Inferior parietal cortex (tissue), 1 donor: ENCODE results near the gene EXOG.

ENCODE experiments used
- DNase-seq: peaks from one replicate; pipeline ENCODE4 v3.0.0-alpha.2; 2016; ENCODE audit errors: extremely low spot score

EXOG gene

DNA sequence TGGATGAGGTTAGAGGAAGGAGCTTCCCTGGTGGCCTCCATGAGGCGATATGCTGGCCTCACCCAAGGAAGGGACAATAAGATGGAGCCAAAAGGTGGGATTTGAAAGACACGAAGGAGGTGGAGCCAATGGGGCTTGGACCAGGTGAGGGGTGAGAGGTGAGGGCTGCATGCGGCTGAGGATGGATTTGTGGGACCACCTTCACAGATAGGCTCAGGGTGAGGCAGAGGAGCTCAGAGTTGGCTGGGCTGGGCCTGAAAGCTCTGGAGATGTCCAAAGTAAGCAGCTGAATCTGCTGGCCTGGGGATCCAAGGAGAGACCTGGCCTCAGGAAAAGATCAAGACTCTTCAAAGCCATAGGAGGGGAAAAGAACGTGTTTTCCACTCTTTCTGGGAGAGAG lies 49.8 kb downstream of the EXOG start:
- DNase-seq = no peak

DNA sequence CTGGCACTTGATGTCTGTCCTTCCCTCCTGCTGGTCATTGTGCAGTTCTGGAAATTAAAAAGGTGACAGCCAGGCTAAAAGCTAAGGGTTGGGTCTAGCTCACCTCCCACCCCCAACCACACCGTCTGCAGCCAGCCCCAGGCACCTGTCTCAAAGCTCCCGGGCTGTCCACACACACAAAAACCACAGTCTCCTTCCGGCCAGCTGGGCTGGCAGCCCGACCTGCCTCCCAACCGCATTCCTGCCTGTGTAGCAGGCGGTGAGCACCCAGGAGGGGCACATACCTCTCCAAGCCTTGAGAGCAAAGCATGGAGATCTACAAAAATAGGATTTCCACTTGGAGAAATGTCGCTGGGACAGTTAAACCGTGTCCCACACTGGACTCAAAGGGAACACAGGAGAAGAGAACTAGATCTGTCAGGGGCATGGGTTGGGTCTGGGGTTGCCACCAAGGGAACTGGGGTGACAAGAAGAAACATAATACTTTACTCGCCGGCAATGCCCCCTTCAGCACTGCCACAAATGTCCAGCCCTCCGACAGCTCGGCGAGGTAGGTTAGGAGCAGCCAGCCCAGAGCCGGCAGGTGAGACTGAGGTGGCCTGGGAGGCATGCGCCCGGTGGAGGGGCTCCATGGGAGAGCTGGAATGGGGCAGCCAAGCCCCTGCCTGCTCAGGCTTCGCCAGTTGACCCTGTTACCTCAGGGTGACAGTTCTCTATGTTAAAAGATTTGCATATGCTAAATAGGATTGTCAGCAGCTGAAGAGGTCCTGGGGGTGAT lies 52.2 kb downstream of the EXOG start:
- DNase-seq = no peak

DNA sequence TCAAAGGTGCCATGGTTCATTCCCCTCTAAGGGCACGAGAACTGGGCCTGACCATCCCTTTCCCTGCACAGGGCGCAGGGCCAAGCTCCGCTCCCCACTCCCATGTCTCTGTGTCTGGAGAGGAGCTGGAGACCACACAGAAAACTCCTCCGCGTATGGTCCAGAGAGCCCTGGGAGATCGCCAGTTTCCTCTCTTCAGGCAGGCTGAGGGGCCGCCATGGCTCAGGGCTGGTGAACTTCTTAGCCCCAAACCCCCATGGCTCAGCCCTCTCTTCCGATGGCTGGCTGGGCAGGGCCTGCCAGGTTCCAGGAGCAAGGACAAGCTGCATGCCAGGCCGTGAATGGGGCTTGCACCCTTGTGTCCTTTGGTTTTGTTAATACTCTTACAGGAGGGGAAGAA lies 52.9 kb downstream of the EXOG start:
- no peak for DNase-seq

- DNase-seq = no peak
These were observed 53.3 kb downstream of the EXOG start for GRCh38 chr3:38549486-38549885.

DNA sequence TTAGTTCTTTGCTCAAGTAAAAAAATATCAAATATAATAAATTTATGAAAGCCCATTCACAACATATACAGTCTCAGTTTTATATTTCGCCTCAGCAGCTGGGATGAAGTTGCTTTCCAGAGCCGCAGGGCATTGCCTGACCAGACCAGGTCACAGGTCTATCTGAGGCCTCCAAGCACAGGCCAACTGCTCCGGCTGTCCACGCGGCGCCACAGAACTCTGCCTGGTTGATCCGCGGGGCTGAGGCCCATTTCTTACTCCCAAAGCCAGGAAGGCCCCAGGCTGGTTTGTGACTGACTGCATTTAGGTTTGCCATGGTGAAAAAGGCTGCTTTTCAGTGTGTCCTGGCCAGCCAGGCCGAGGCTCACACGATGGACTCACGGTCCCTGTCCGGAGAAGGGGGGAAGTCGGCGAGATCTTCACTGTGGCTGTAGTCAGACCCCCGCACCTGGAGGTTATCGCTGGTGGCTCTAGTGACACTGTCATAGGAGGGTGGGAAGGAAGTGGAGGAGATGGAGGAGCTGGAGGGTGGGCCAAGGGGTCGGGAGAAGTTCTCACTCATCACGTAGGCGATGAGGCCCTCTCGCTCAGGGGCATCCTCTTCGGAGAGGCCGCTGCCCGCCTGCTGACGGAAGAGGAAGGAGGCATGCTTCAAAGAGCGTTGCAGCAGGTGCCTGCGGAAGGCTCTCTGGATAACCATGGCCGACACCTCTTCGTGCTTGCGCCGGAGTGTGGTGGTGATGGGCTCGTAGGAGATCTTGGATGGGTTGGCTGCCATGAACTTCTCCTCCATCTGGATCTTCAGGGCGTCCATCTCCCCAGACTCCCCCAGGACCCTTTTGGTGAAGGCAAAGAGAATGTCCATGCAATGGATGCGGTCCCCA lies 54.1 kb downstream of the EXOG start:
- DNase-seq = no peak

GRCh38 chr3:38551026-38551832 lies 55.1 kb downstream of the EXOG start:
- no peak for DNase-seq

DNA sequence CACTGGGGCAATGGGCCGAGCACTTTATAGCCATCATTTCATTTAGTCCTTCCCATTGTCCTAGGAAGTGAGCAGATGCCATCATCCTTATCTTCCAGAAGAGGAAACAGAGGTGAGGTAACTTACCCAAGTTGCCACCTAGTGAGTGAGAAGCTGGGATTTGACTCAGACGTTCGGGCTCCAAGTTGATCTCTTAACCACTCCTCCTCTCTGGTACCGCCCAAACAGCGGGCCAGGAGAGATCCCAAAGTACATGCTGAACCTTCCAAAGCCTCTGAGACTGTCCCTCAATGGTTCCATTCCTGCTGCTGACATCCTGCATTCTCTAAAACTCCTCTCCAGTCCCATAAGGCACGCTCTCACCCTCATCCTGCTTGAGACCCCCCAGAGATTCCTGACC lies 56.2 kb downstream of the EXOG start:
- no peak for DNase-seq

- no peak for DNase-seq
These were observed 56.9 kb downstream of the EXOG start for GRCh38 chr3:38553071-38553470.

DNA sequence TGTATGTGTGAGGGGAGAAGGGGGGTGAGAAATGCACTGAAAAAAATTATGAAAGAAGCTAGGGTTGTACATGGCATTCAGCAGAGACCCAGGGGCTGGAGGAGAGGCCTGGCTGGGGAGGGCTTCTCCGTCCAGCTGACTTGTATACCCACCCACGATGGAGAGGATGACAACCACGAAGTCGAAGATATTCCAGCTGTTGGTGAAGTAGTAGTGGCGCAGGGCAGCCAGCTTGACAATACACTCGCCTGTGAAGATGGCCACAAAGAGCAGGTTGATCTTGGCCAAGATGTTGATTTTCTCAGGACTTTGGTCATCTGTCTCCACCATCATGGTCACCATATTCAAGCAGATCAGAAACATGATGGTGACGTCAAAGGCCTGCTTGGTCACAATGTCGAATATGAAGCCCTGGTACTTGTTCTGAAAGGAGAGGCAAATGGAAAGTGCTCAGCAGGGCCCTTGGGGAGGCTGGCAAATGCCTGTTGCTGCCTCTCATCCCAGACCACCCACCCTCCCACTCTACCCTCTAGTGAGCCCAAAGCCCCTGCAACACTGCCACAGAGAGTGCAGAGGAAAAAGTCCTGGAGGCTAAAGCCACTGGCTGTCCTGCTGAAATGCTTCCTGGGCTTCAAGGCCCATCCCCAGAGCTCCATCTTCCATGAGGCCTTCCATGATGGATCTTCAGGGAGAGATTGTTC lies 58.1 kb downstream of the EXOG start:
- DNase-seq = no peak

- DNase-seq = no peak
These were observed 59.2 kb downstream of the EXOG start for GRCh38 chr3:38555149-38555840.

DNA sequence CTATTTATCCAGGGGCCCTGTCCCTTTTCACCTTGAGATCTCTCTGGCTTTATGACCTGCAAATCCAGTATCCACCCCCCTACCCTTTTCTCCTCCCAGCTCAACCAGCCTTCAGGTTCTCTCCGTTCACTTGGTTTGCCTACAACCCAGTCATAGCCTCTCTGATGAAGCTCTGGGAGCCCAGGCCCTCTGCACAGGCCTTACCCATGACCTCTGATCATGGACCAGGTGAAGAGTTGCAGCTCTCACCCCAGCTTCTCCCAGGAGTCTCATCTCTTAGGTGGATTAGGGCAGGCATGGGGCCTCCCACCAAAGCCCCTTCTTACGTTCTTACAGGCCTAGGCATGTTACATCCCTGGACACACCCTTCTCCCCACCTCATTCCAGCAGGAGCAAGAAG lies 59.8 kb downstream of the EXOG start:
- DNase-seq = no peak

DNA sequence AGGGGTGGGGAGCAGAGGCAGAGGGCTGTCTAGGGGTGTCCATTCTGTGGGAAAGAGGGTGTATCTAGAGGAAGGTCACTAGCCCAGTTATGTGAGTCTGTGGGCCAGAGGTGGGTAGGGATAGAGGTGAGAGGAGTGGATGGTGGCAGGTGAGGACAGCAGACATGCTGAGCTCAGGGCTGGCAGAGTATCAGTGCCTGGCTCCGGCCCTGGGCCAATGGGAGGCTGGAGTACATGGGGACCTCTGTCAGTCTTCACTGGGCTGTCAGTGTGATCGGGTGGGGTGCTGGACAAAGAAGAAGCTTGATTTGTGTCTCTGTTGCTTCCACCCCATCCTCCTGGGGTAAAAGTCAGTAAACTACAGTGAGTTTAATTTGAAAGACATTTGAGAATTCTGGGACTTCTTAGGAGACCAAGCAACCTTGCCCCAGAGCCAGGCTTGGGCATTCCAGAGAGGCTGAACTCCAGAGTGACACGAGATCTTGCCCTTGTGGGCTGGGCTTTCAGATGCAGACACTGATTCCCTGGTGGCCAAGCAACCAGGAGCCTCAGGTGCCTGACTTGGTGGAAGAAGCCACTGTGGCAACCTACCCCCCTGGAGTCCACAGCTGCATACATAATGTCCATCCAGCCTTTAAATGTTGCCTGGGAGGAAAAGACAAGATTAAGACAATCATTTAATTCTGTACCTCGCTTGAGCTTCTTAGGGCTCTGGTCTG lies 60.7 kb downstream of the EXOG start:
- no peak for DNase-seq

- no peak for DNase-seq
These were observed 62.7 kb downstream of the EXOG start for GRCh38 chr3:38558864-38559263.

GRCh38 chr3:38560284-38560683 lies 64.1 kb downstream of the EXOG start:
- no peak for DNase-seq

DNA sequence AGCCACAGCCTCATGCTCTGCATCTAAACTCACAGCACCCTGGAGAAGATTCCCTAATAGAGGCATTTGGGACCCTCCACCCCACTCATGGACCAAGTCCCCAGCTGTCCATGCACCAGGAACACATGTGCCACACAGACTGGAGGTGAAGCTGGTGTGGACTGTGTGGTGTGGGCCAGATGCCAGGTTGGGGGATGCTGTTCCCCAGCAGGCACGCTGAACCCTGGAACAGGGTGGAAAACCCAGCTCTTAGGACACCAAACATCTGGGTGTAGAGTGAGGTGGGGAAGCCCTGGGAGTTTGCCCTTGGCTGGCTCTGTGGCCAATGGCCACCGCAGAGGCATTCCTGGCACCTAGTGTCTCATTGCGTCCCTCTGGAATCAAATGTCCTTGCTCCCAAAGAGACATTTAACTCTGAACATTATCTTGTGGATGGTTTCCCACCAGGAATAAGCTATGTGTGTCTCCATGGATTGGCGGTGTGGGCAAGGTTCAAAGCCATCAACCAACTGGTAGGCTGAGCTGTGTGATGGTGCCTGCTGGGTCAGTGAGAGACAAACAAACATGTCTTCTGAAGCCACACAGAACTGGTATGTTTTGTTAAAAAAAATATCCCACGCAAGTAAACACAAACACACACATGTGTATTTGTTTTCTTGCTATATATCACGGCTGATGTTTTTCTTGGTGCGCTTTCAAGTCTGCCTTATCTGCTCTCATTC lies 65.0 kb downstream of the EXOG start:
- DNase-seq = no peak

DNA sequence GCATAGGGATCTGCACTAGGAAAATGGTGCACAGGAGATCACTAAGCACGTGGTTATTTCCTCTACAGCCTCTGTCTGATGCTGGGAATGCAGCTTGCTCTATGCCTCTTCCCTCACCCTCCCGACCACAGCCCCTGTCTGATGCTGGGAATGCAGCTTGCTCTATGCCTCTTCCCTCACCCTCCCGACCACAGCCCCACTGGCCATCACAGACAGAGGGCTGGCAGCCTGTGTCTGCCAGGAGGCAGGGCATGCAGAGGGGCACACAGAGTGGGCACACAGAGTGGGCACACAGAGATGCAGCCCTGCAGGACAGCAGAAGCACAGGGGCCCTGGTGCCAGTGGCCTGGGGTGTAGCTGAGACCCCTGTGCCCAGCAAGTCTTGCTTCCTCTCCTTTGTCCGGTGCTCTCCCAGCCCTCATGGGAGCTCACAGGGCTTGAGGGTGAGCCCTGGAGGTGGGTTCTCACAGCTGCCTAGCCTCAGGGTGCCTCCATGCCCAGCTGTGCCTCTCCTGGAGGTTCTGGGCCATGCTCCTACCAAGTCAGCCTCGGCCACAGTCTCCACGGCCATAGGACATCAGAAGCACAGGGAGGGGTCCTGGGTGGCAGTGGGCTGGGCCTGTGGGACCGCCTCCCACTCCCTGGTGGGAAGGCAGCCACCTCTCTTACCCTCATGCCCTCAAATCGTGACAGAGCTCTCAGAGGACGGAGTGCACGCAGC lies 65.8 kb downstream of the EXOG start:
- DNase-seq = no peak

DNA sequence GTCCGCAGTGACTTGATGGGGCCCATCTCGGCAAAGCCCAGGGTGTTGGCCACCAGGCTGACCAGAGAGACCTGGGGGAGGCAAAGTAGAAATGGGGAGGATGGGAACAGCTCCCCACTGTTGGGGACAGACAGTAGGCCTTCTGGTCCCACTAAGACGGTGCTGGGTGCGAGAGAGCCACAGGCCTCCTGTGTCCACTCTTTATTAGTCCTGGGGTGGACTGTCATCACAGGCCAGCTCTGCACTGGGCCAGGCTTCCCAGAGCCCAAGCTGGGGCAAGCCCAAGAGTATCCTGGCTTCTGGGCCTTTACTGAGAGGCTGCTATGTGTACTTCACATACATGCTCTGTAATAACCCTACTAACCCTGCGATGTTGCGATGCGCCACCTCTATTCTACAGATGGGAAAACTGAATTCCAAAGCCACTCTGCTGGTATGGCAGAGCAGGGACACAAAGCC lies 66.4 kb downstream of the EXOG start:
- DNase-seq = no peak

GRCh38 chr3:38563070-38563885 lies 67.1 kb downstream of the EXOG start:
- no peak for DNase-seq
